Activated naive CD8-positive, alpha-beta T cell (primary cell): ENCODE results near the gene TYSND1.

Experiments used
- H3K27ac Mint-ChIP-seq: one replicate; pipeline ENCODE4 v1.8.0; 2021; ENCODE audit warnings: mixed read lengths
- H3K27me3 Mint-ChIP-seq: one replicate; pipeline ENCODE4 v1.8.0; 2021; ENCODE audit warnings: mixed read lengths
- H3K36me3 Mint-ChIP-seq: one replicate; pipeline ENCODE4 v1.8.0; 2021; ENCODE audit warnings: mixed read lengths
- H3K4me1 Mint-ChIP-seq: one replicate; pipeline ENCODE4 v1.8.0; 2021; ENCODE audit warnings: low read depth, mixed read lengths
- H3K4me3 Mint-ChIP-seq: one replicate; pipeline ENCODE4 v1.8.0; 2021; ENCODE audit warnings: mild to moderate bottlenecking, mixed read lengths
- H3K9me3 Mint-ChIP-seq: one replicate; pipeline ENCODE4 v1.8.0; 2021; ENCODE audit warnings: low read depth, mixed read lengths

TYSND1 gene

GRCh38 chr10:70147259-70147625 lies 742 bp upstream of the TYSND1 start:
- peak overlapping the region; percentile 86 for H3K4me3 Mint-ChIP-seq
- H3K27ac Mint-ChIP-seq, result peak overlapping the region; percentile 95
- no peaks in the 10 kb centered on the region for H3K9me3 Mint-ChIP-seq
- peaks cover 44% of the 10 kb centered on the region for H3K4me1 Mint-ChIP-seq
- H3K27me3 Mint-ChIP-seq, result no peaks in the 10 kb centered on the region
- peaks cover 2% of the 10 kb centered on the region for H3K36me3 Mint-ChIP-seq

- H3K27ac Mint-ChIP-seq, result peak overlapping the region; percentile 96
- peaks cover 46% of the 10 kb centered on the region for H3K4me1 Mint-ChIP-seq
- H3K9me3 Mint-ChIP-seq, result no peaks in the 10 kb centered on the region
- H3K36me3 Mint-ChIP-seq, result peaks cover 2% of the 10 kb centered on the region
- H3K4me3 Mint-ChIP-seq, result peak overlapping the region; percentile 89
- no peaks in the 10 kb centered on the region for H3K27me3 Mint-ChIP-seq
Observed at GRCh38 chr10:70145666-70146488, 623 bp downstream of the TYSND1 start.

- H3K27ac Mint-ChIP-seq, result peak overlapping the region; percentile 77
- no peaks in the 10 kb centered on the region for H3K9me3 Mint-ChIP-seq
- no peaks in the 10 kb centered on the region for H3K27me3 Mint-ChIP-seq
- peak overlapping the region; percentile 89 for H3K4me3 Mint-ChIP-seq
- peaks cover 4% of the 10 kb centered on the region for H3K36me3 Mint-ChIP-seq
- peaks cover 50% of the 10 kb centered on the region for H3K4me1 Mint-ChIP-seq
Observed at GRCh38 chr10:70145166-70145665, 1.3 kb downstream of the TYSND1 start.

GRCh38 chr10:70144372-70145110 lies 2.0 kb downstream of the TYSND1 start:
- Mint-ChIP-seq H3K9me3 (no peaks in the 10 kb centered on the region), H3K4me1 (peaks cover 47% of the 10 kb centered on the region), H3K27me3 (no peaks in the 10 kb centered on the region), H3K4me3 (peak overlapping the region; percentile 89), H3K27ac (peak overlapping the region; percentile 66), H3K36me3 (peaks cover 6% of the 10 kb centered on the region)

GRCh38 chr10:70142555-70142954 lies 3.9 kb downstream of the TYSND1 start:
- H3K4me1 Mint-ChIP-seq, result peaks cover 45% of the 10 kb centered on the region
- H3K9me3 Mint-ChIP-seq, result no peaks in the 10 kb centered on the region
- H3K4me3 Mint-ChIP-seq, result no peak overlapping the region
- no peak overlapping the region for H3K27ac Mint-ChIP-seq
- H3K27me3 Mint-ChIP-seq, result no peaks in the 10 kb centered on the region
- peaks cover 4% of the 10 kb centered on the region for H3K36me3 Mint-ChIP-seq

GRCh38 chr10:70140297-70140696 lies 6.2 kb downstream of the TYSND1 start:
- H3K27me3 Mint-ChIP-seq, result no peaks in the 10 kb centered on the region
- no peaks in the 10 kb centered on the region for H3K9me3 Mint-ChIP-seq
- peaks cover 45% of the 10 kb centered on the region for H3K4me1 Mint-ChIP-seq
- H3K36me3 Mint-ChIP-seq, result peaks cover 4% of the 10 kb centered on the region
- no peak overlapping the region for H3K4me3 Mint-ChIP-seq
- no peak overlapping the region for H3K27ac Mint-ChIP-seq

GRCh38 chr10:70139997-70140250 lies 6.6 kb downstream of the TYSND1 start:
- Mint-ChIP-seq H3K9me3 (no peaks in the 10 kb centered on the region), H3K4me3 (no peak overlapping the region), H3K4me1 (peaks cover 47% of the 10 kb centered on the region), H3K36me3 (peaks cover 4% of the 10 kb centered on the region), H3K27me3 (no peaks in the 10 kb centered on the region), H3K27ac (no peak overlapping the region)

GRCh38 chr10:70139151-70139996 lies 7.1 kb downstream of the TYSND1 start:
- peaks cover 4% of the 10 kb centered on the region for H3K36me3 Mint-ChIP-seq
- peaks cover 42% of the 10 kb centered on the region for H3K4me1 Mint-ChIP-seq
- H3K9me3 Mint-ChIP-seq, result no peaks in the 10 kb centered on the region
- H3K27ac Mint-ChIP-seq, result peak overlapping the region; percentile 50
- no peak overlapping the region for H3K4me3 Mint-ChIP-seq
- no peaks in the 10 kb centered on the region for H3K27me3 Mint-ChIP-seq

- Mint-ChIP-seq H3K27me3 (no peaks in the 10 kb centered on the region), H3K36me3 (peaks cover 4% of the 10 kb centered on the region)
Observed at GRCh38 chr10:70137927-70138883, 8.3 kb downstream of the TYSND1 start.

GRCh38 chr10:70137135-70137534 lies 9.4 kb downstream of the TYSND1 start:
- H3K9me3 Mint-ChIP-seq, result no peaks in the 10 kb centered on the region
- H3K27me3 Mint-ChIP-seq, result no peaks in the 10 kb centered on the region
- peaks cover 36% of the 10 kb centered on the region for H3K4me1 Mint-ChIP-seq
- peaks cover 4% of the 10 kb centered on the region for H3K36me3 Mint-ChIP-seq
- H3K4me3 Mint-ChIP-seq, result no peak overlapping the region
- no peak overlapping the region for H3K27ac Mint-ChIP-seq

More at GRCh38 chr10:70137927-70138883, 8.3 kb downstream of the TYSND1 start:
- H3K4me1 Mint-ChIP-seq, result peaks cover 34% of the 10 kb centered on the region
- peak overlapping the region; percentile 61 for H3K27ac Mint-ChIP-seq
- H3K4me3 Mint-ChIP-seq, result no peak overlapping the region
- no peaks in the 10 kb centered on the region for H3K9me3 Mint-ChIP-seq

GRCh38 chr10:70135684-70136083 lies 10.8 kb downstream of the TYSND1 start:
- Mint-ChIP-seq H3K4me3 (no peak overlapping the region), H3K9me3 (no peaks in the 10 kb centered on the region), H3K4me1 (peaks cover 40% of the 10 kb centered on the region), H3K27ac (no peak overlapping the region), H3K27me3 (no peaks in the 10 kb centered on the region), H3K36me3 (peaks cover 4% of the 10 kb centered on the region)

- H3K27me3 Mint-ChIP-seq, result no peaks in the 10 kb centered on the region
- H3K27ac Mint-ChIP-seq, result peak overlapping the region; percentile 66
- peaks cover 41% of the 10 kb centered on the region for H3K4me1 Mint-ChIP-seq
- H3K9me3 Mint-ChIP-seq, result no peaks in the 10 kb centered on the region
- H3K36me3 Mint-ChIP-seq, result peaks cover 5% of the 10 kb centered on the region
- H3K4me3 Mint-ChIP-seq, result no peak overlapping the region
Observed at GRCh38 chr10:70135046-70135445, 11.5 kb downstream of the TYSND1 start.

- Mint-ChIP-seq H3K27ac (peak within 1 kb of the TSS; percentile 91), H3K27me3 (no peaks in the 10 kb centered on the region), H3K4me1 (peaks cover 36% of the 10 kb centered on the region), H3K4me3 (peak within 1 kb of the TSS; percentile 89), H3K36me3 (peaks cover 5% of the 10 kb centered on the region), H3K9me3 (no peaks in the 10 kb centered on the region)
Observed at GRCh38 chr10:70132098-70133029, 14.1 kb downstream of the TYSND1 start, which contains the start of gene AIFM2. AIFM2 (minus strand) TSS chr10:70132825; CDS start chr10:70124084, 8,741 bp downstream.
